ENCODE measurements around the gene ESYT3. TPM values are rescaled to one million over a fixed set of nuclear protein-coding genes. Genes with fewer than 3 reads are reported as not detected.
"Not testable (repeated sequence)": the region's sequence is repeated elsewhere in the genome, so short reads cannot be mapped to it uniquely, and the experiment has no call there.

Gene ESYT3
- total RNA-seq, 1 donor from 2014 or later = 0.61 TPM

DNA sequence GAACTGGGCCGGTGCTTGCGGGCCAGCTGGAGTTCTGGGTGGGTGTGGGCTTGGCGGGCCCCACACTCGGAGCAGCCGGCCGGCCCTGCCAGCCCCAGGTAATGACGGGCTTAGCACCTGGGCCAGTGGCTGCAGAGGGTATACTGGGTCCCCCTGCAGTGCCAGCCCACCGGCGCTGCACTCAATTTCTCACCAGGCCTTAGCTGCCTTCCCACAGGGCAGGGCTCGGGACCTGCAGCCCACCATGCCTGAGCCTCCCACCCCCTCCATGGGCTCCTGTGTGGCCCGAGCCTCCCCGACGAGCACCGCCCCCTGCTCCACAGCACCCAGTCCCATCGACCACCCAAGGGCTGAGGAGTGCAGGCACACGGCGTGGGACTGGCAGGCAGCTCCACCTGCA is 50.3 kb downstream of the ESYT3 start:
- intact Hi-C loops (cut with micrococcal nuclease) = not testable (repeated sequence)

- intact Hi-C loops (cut with micrococcal nuclease) = not testable (repeated sequence)
Measured at GRCh38 chr3:138486580-138486979, 52.2 kb downstream of the ESYT3 start.

DNA sequence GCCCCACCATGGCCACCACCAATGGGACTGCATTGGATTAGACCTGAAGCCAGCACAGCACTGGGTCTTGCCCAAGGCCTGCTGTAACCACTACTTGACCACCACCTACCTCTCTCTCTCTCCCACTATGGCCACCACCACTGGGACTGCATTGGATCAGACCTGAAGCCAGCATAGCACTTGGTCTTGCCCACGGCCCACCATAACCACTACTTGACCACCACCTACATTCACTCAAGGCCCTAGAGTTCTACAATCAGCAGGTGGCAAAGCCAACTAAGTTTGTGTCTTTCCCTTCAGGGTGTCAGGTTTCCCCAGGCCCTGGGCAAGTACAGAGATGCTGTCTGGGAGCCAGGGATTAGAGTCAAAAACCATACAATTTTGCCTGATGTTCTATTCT is 57.6 kb downstream of the ESYT3 start:
- intact Hi-C loops (cut with micrococcal nuclease) = no loop called here

DNA sequence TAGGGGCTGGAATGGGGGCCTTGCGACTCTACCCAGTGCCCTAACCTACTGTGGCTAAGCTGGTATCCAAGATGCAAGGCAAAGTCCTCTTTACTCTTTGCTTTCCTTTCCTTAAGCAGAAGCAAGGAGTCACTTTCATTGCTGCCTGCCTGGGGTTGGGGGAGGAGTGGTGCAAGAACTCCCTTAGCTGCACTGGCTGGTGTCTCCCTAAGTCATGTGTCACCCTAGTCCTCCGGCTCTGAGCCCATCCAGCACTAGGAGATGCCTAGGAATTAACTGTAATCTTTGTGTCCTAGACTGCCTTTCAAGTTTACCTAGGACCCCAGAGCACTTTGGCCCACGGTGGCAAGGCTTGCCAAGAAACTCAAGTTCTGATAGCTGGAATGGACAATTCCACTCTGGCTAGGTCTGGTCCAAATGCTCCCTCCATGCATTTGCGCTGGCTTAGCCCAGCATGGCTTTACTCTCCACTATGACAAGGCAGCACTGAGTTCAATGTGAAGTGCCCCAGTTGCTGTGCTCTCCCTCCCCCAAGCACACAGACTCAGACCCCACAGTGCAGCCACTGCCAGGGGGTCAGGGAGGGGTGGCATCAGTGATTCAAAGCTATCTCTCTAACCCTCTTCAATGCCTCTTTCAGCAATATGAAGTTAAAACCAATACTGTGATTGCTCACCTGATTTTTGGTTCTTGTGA is 58.7 kb downstream of the ESYT3 start:
- intact Hi-C loops (cut with micrococcal nuclease) = no loop called here

GRCh38 chr3:138493804-138494606 is 59.6 kb downstream of the ESYT3 start:
- intact Hi-C loops (cut with micrococcal nuclease) = no loop called here

DNA sequence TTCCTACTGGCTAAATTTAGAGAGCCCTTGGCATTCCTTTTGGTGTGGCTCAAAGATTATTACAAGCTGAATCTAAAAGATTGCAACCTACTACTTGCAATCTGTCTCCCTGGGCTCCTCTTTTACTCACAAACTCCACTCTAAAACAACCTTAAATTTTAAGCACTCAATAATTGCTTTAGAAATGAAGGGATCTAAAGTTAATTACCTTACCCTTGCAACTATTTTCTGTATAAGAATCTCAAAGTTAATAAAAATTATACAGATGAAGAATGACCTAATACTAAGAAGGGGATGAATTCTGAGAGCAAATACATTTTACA is 60.2 kb downstream of the ESYT3 start:
- intact Hi-C loops (cut with micrococcal nuclease) = no loop called here

DNA sequence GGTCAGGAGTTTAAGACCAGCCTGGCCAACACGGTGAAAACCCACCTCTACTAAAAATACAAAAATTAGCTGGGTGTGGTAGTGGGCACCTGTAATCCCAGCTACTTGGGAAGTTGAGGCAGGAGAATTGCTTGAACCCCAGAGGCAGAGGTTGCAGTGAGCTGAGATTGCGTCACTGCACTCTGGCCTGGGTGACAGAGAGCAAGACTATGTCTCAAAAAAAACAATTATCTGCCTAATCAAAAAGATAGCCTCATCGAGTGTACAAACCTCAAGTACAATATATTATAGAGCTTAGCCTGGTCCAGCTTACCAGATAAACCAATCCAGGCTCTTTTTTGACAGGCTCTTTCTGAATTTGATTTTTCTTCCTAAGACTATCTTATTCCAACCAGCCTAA is 61.2 kb downstream of the ESYT3 start:
- intact Hi-C loops (cut with micrococcal nuclease) = not testable (repeated sequence)

- intact Hi-C loops (cut with micrococcal nuclease) = no loop called here
Measured at GRCh38 chr3:138496436-138496835, 62.0 kb downstream of the ESYT3 start.

- intact Hi-C loops (cut with micrococcal nuclease) = no loop called here
Measured at GRCh38 chr3:138497021-138497420, 62.6 kb downstream of the ESYT3 start.

DNA sequence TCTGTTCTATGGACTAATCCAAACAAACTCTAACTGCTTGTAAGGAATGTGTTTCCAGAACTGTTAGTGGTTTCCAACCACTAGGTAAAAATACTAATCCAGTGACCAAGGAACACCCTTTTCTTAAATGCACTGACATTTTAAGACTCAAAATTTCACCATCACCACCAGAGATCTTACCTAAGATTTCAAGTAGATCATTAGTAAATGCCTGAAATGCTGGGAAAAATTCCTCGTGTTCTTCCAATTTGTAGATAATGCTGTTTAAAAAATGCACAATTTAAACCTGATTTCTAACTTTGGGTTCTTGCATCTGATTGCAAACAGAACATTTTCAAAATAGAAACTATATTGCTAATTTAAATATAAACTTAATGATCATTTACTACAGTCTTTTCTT is 63.4 kb downstream of the ESYT3 start:
- intact Hi-C loops (cut with micrococcal nuclease) = no loop called here

- intact Hi-C loops (cut with micrococcal nuclease) = no loop called here
Measured at GRCh38 chr3:138498991-138499390, 64.6 kb downstream of the ESYT3 start.

- intact Hi-C loops (cut with micrococcal nuclease) = no loop called here
Measured at GRCh38 chr3:138507524-138507923, 73.1 kb downstream of the ESYT3 start.

DNA sequence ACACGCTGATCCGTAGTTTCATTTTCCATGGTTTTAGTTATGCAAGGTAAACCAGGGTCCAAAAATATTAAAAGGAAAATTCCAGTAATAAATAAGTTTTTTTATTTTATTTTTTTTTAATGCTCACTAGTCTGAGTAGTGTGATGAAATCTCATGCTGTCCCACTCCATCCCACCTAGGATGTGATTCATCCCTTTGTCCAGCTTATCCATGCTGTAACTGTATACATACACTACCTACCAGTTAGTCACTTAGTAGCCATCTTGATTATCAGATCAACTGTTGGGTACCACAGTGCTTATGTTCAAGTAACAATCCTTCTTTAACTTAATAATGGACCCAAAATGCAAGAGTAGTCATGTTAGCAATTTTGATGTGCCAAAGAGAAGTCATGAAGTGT is 75.2 kb downstream of the ESYT3 start:
- intact Hi-C loops (cut with micrococcal nuclease) = no loop called here

DNA sequence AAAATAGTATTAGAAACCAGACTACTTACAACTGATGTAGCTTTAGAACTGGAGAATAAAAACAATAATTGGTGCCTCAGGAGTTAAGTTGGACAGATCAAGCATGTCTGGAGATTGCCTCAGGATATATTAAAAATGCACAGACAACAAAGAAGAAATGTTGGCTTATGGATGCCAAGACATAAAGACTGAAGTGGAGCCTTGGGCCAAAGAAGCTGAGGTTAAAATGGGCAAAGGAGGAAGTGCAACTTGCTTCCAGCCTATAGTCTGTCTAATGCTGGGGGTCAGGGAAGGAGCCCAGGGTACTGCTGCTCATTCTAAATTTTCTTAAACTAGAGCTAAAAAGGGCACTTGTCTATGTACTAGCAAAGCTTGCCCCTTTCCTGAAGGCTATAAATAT is 77.5 kb downstream of the ESYT3 start:
- intact Hi-C loops (cut with micrococcal nuclease) = loop anchor here (5.0 kb wide), 1 partner anchor 65 kb away; no protein-coding TSS in a partner anchor

DNA sequence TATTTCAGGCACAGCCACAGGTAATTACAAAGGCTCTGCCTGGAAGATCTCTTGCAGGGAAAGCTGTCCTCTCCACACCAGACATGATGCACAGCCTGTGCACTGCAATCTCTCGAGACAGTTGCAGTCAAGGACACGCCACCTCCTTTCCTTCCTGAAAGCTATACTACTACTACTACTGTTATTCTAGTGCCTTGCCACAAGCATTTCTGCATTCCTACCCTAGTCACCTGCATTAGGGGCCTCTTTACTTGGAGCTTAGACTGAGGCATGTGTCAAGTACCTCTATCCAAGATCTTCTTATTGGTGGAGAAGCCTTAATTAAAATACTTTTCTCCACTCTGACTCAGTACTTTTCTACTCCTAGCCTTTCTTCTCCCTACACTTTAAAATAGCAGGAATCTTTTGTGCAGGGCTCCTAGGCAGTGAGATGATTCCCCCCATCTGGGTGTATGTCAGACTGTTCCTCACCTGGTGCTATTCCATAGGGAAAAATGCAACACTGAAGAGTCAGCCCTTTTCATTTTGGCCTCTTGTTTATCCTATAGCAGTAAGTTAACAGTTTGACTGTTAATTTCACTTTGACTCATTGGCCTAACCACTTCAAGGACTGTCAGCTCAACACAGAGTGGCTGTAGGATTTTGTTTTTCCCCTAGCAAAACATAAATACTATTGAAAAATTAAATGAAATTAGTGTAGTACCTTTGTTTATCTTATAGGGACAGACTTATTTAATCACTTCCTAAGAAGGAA is 78.9 kb downstream of the ESYT3 start:
- intact Hi-C loops (cut with micrococcal nuclease) = loop anchor here (5.0 kb wide), 1 partner anchor 64 kb away; no protein-coding TSS in a partner anchor

DNA sequence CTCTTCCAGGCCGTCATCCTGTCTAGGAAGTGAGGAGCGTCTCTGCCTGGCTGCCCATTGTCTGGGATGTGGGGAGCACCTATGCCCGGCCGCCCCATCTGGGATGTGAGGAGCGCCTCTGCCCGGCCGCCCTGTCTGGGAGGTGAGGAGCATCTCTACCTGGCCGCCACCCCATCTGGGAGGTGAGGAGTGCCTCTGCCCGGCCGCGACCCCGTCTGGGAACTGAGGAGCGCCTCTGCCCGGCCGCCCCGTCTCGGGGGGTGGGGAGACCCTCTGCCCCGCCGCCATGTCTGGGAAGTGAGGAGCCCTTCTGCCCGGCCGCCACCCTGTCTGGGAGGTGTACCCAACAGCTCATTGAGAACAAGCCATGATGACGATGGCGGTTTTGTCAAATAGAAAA is 87.0 kb downstream of the ESYT3 start:
- intact Hi-C loops (cut with micrococcal nuclease) = not testable (repeated sequence)

Other genes starting within 250 kb of the ESYT3 start
- gene ARMC8, start 247.3 kb upstream of the ESYT3 start, total RNA-seq = 47.7 and 52.2 TPM in 2 replicates
- not detected in 2 replicates for gene NME9, start 104.8 kb upstream of the ESYT3 start, total RNA-seq
- not detected in 2 replicates for gene MRAS, start 86.0 kb upstream of the ESYT3 start, total RNA-seq
- gene CEP70, start 159.6 kb downstream of the ESYT3 start, total RNA-seq = 14.6 and 14.7 TPM in 2 replicates
- 2.4 and 3.0 TPM in 2 replicates for gene FAIM, start 174.2 kb downstream of the ESYT3 start, total RNA-seq